HepG2 (cell line): ENCODE results near the gene BMI1.

ENCODE experiments used
- CTCF ChIP-seq: sonication (generic); formaldehyde crosslinking; IDR thresholded peaks from 2 replicates; pipeline ENCODE4 v1.5.0; 2020; ENCODE audit warnings: mild to moderate bottlenecking, missing genetic modification reagents, moderate library complexity
- FOXO4 ChIP-seq: sonication (generic); formaldehyde crosslinking; conservative IDR thresholded peaks from 2 replicates; pipeline ENCODE4 v1.8.1; 2023; ENCODE audit warnings: missing genetic modification reagents
- HDAC1 ChIP-seq: sonication (generic); formaldehyde crosslinking; IDR thresholded peaks from 2 replicates; pipeline ENCODE4 v1.5.1; 2020; ENCODE audit warnings: mild to moderate bottlenecking, missing genetic modification reagents
- HDAC2 ChIP-seq: sonication (generic); formaldehyde crosslinking; IDR thresholded peaks from 2 replicates; pipeline ENCODE4 v1.4.0; 2020; ENCODE audit warnings: missing genetic modification reagents
- HOXD1 ChIP-seq: sonication (generic); formaldehyde crosslinking; IDR thresholded peaks from 2 replicates; pipeline ENCODE4 v1.5.0; 2020; ENCODE audit warnings: missing genetic modification reagents
- MAX ChIP-seq: IDR thresholded peaks from 2 replicates; pipeline ENCODE4 v1.6.1; 2012; ENCODE audit warnings: inconsistent platforms
- NR3C1 ChIP-seq: sonication (generic); formaldehyde crosslinking; IDR thresholded peaks from 2 replicates; pipeline ENCODE4 v1.4.0; 2020; ENCODE audit warnings: missing genetic modification reagents
- PHF5A ChIP-seq: IDR thresholded peaks from one replicate; pipeline ENCODE4 v1.6.1; 2018; ENCODE audit warnings: low read depth, missing genetic modification reagents; ENCODE audit not compliant: unreplicated experiment
- RELA ChIP-seq: sonication (generic); formaldehyde crosslinking; IDR thresholded peaks from 2 replicates; pipeline ENCODE4 v1.4.0; 2020; ENCODE audit warnings: missing genetic modification reagents
- ZNF274 ChIP-seq: sonication (generic); formaldehyde crosslinking; IDR thresholded peaks from 2 replicates; pipeline ENCODE4 v1.5.1; 2020; ENCODE audit warnings: mild to moderate bottlenecking, missing genetic modification reagents
- ZNF547 ChIP-seq: sonication (generic); formaldehyde crosslinking; IDR thresholded peaks from 2 replicates; pipeline ENCODE4 v1.5.1; 2020; ENCODE audit warnings: mild to moderate bottlenecking, missing genetic modification reagents

GRCh38 chr10:22379059-22379458 lies 58.2 kb downstream of the BMI1 start:
- TF ChIP-seq RELA (CRISPR knock-in tag) (no peak), HDAC2 (CRISPR knock-in tag) (no peak), ZNF547 (no peak), HDAC1 (CRISPR knock-in tag) (no peak), NR3C1 (CRISPR knock-in tag) (no peak), HOXD1 (CRISPR knock-in tag) (no peak), PHF5A (CRISPR knock-in tag) (no peak), CTCF (CRISPR knock-in tag) (no peak), MAX (no peak), FOXO4 (CRISPR knock-in tag) (no peak), ZNF274 (CRISPR knock-in tag) (no peak)
